Ishikawa (cell line): ENCODE results near the gene MGAT3.

Source experiments
- CEBPB ChIP-seq: IDR thresholded peaks from 2 replicates; pipeline ENCODE4 v1.6.1; 2012
- CREB1 ChIP-seq: IDR thresholded peaks from 2 replicates; pipeline ENCODE4 v1.6.1; 2012; ENCODE audit warnings: low read depth
- EP300 ChIP-seq: IDR thresholded peaks from 2 replicates; pipeline ENCODE4 v1.6.1; 2012; ENCODE audit warnings: borderline replicate concordance
- FOXM1 ChIP-seq: IDR thresholded peaks from 2 replicates; pipeline ENCODE4 v1.6.1; 2012; ENCODE audit warnings: low read depth, borderline replicate concordance
- NFIC ChIP-seq: IDR thresholded peaks from 2 replicates; pipeline ENCODE4 v1.6.1; 2012
- RAD21 ChIP-seq: IDR thresholded peaks from 2 replicates; pipeline ENCODE4 v1.6.1; 2012; ENCODE audit warnings: low read depth
- TAF1 ChIP-seq: IDR thresholded peaks from 2 replicates; pipeline ENCODE4 v1.6.1; 2012; ENCODE audit warnings: low read depth, mild to moderate bottlenecking
- TCF12 ChIP-seq: IDR thresholded peaks from 2 replicates; pipeline ENCODE4 v1.6.1; 2012; ENCODE audit warnings: low read depth
- YY1 ChIP-seq: IDR thresholded peaks from 2 replicates; pipeline ENCODE4 v1.6.1; 2012; ENCODE audit warnings: low read depth
- ZBTB7A ChIP-seq: IDR thresholded peaks from 2 replicates; pipeline ENCODE4 v1.6.1; 2012; ENCODE audit warnings: low read depth
- TF ChIP-seq, protein P1 (sequence below): IDR thresholded peaks from 2 replicates; pipeline ENCODE4 v1.6.1; 2012
- TF ChIP-seq, protein P2 (sequence below): IDR thresholded peaks from 2 replicates; pipeline ENCODE4 v1.6.1; 2012

DNA sequence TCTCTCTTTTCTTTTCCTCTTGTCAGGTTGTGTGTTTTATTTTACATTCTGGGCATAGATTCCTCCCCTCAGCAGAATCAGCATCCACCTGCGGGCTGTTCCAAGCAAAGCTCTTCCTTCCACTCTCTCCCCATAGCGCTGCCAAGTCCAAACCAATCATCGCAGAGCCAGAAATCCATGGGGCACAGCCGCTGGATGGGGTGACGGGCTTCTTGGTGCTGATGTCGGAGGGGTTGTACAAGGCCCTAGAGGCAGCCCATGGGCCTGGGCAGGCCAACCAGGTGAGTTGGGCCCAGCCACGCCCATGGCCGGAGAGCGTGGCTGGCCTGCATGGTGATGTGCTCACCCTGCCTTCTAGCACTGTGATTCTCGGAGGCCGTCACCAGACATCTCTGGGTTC lies 35.1 kb upstream of the MGAT3 start:
- TF ChIP-seq TCF12 (no peak), CEBPB (no peak), RAD21 (no peak), CREB1 (no peak), TAF1 (no peak), YY1 (no peak), FOXM1 (no peak), NFIC (no peak), EP300 (no peak), ZBTB7A (no peak)
- TF ChIP-seq, protein P1, sequence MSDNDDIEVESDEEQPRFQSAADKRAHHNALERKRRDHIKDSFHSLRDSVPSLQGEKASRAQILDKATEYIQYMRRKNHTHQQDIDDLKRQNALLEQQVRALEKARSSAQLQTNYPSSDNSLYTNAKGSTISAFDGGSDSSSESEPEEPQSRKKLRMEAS = no peak
- TF ChIP-seq, protein P2, sequence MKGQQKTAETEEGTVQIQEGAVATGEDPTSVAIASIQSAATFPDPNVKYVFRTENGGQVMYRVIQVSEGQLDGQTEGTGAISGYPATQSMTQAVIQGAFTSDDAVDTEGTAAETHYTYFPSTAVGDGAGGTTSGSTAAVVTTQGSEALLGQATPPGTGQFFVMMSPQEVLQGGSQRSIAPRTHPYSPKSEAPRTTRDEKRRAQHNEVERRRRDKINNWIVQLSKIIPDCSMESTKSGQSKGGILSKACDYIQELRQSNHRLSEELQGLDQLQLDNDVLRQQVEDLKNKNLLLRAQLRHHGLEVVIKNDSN = no peak
